GM18873 (cell line): ENCODE results near the gene TRIM33.

ENCODE experiments used
- ATAC-seq: cut with Tn5 transposase; IDR thresholded peaks from one replicate; pipeline ENCODE4 v1.9.1; 2021; ENCODE audit warnings: mild to moderate bottlenecking, moderate library complexity, moderate number of reproducible peaks; ENCODE audit not compliant: unreplicated experiment, low FRiP score

Gene TRIM33

GRCh38 chr1:114511032-114511785 is at the start of gene TRIM33:
Gene TRIM33 (minus strand): TSS chr1:114511203. CDS start chr1:114511076, 127 bp downstream.
- ATAC-seq: peak; percentile 67

DNA sequence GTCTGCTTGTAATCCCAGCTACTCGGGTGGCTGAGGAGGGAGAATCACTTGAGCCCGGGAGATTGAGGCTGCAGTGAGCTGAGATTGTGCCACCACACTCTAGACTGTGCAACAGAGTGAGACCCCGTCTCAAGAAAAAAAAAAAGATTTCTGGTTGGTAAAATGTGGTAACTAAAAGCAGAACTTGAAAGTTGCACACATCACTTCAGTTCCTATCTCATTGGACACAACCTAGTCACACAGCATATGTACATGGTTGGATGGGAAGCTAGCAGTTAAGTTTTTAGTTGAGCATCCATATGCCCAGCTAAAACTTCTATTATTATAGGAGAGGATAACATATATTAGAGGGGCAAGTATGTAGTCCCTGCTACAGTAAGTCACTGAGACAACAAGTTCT is 48.4 kb upstream of the TRIM33 start:
- ATAC-seq: no peak

GRCh38 chr1:114558544-114558943 is 47.5 kb upstream of the TRIM33 start:
- no peak for ATAC-seq

DNA sequence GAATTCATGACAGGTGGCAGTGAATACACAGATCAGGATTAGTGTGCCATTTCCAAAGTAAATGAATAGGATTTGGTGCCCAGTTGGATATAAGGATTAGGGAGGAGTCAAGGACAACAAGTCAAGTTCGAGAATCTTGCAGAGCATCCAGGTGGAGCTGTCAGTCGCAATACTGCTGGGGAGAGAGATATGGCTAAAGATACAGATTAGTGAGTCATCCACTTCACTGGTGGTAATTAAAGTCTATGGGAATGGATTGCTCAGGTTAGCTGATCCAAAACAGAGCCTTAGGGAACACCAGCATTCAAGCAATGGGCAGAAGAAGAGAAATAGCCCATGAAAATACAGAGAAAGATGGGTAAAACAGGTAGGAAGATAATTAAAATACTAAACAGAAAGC is 43.6 kb upstream of the TRIM33 start:
- no peak for ATAC-seq

DNA sequence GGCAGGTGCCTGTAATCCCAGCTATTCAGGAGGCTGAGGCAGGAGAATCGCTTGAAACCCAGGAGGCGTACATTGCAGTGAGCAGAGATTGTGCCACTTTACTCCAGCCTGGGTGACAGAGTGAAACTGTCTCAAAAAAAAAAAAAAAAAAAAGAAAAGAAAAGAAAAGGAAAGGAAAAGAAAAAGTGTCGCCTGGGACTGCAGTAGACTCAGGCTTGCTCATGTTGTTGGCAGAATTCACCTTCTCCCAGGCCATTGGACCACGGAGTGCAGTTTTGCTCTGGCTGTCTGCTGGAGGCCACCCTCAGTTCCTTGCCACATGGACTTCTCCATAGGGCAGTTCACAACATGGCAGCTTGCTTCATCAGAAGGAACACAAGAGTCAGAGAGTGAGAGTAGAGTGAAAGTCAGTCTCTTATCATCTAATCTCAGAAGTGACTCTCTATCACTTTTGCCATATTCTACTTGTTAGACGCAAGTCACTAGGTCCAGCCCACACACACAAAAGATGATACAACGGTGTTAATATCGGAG is 41.2 kb upstream of the TRIM33 start:
- no peak for ATAC-seq

- ATAC-seq: no peak
Measured at GRCh38 chr1:114551400-114551799, 40.4 kb upstream of the TRIM33 start.

DNA sequence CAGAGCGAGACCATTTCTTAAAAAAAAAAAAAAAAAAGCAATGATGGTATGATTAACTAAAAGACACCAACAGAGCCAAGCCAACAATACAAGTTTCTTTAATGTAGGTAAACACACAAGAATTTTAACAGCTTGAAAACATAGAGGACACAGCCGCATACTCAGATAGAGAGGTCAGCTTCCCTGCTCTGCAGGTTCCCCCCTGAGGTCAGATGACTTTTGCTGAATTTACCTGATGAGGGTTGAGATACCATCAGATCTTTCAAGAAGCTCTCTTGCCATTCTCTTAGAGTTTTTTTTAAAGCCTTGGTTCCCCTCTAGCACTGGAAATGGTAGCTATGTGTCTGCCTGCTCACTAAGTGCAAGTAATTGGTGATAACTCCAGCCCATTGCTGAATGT is 39.3 kb upstream of the TRIM33 start:
- ATAC-seq: no peak

DNA sequence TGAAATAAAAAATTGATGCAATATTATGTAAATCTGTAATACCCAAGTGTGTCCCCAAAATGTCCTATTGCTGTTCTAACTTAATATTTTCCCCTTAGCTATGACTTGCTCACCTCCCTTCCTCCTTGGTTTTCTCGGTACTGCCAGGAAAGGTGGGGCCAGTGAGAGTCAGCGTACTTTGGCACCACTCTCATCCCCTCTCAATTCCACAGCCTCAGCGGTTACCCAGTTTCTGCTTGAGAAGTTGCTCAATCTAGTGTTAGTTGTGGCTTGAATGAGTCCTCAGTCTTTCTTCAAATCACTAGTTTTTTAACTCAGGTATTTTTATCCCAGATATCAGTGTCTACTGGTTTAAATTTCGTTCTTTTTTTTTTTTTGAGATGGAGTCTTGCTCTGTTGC is 38.1 kb upstream of the TRIM33 start:
- ATAC-seq: no peak

GRCh38 chr1:114547076-114547475 is 36.1 kb upstream of the TRIM33 start:
- no peak for ATAC-seq

DNA sequence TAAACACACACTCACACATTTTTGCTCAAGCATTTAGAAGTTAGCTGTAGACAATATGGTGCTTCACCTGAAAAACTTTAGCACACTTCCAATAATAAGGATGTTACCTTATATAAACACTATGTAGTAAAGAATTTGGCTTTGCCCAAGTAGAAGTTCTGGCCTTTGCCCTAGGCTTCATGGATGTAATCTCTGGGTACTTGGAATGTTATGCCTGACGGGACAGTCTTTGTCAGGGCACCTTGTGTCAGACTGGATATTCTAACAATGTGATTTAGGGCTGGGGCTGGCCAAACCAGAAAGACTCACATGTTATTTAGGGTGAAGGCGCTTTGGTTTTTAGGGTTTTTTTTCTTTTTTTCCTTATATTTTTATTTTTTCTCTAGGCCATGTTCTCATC is 34.8 kb upstream of the TRIM33 start:
- ATAC-seq: no peak

DNA sequence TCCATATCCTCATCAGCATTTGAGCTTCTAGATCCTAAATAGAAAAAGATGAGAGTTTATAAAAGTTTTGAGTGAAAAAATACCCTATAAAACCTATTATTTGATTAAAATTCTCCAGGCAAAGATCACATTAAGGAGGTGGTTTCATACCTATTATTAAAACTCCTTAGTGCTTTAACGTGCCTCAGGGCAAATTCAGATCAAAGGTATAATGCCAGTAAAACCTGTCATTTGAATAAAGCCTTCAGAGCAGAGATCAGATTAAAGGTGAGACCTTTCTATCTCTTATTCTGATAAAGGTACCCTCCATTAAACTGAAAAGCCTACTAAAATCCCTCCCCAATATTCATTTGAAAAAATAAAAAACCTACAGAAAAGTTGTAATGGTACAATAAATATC is 34.3 kb upstream of the TRIM33 start:
- no peak for ATAC-seq

- no peak for ATAC-seq
Measured at GRCh38 chr1:114540821-114541220, 29.8 kb upstream of the TRIM33 start.

DNA sequence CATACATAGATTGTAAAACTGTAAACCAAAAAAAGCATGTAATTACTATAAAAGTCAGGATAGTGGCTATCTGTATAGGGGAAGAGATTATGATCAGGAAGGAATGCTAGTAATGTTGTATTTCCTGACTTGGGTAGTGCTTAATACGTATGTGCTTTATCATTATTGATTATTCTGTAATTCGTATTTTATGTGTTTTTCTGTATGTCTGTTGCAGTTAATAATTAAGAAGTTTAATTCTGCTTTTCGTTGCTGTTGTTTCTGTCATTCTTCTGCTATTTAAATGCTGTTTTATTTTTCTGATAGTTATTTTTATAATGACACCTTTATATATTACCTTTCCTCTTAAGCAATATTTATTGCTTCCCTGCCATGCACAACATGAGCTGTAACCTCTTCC is 29.3 kb upstream of the TRIM33 start:
- ATAC-seq: no peak

DNA sequence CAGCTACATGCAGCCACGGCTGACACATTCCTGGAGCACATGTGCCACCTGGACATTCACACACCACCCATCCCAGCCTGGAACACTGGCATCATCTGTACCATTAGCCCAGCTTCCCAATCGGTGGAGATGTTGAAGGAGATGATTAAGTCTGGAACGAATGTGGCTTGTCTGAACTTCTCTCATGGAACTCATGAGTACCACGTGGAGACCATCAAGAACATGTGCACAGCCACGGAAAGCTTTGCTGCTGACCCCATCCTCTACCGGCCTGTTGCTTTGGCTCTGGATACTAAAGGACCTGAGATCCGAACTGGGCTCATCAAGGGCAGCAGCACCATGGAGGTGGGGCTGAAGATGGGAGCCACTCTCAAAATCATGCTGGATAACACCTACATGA is 25.0 kb upstream of the TRIM33 start:
- ATAC-seq: no peak

DNA sequence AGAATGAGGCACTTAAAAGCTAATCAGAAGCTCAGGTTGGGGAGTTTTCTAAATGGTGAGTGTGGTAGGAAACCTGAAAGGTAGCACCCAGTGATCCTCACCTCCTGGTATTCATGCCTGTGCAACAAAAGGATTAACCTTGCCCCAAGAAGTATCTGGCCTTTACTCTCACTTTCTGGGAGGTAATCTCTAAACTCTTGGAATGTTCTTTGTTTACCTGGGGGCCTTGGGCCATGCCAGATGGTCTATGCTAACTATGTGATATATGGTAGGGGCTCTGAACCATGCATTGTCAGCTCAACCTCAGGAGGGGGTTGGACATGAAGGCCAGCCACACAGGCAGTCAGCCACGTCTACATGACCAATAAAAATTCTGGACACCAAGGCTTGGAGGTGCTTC is 24.4 kb upstream of the TRIM33 start:
- no peak for ATAC-seq

GRCh38 chr1:114531094-114531493 is 20.1 kb upstream of the TRIM33 start:
- ATAC-seq: no peak

DNA sequence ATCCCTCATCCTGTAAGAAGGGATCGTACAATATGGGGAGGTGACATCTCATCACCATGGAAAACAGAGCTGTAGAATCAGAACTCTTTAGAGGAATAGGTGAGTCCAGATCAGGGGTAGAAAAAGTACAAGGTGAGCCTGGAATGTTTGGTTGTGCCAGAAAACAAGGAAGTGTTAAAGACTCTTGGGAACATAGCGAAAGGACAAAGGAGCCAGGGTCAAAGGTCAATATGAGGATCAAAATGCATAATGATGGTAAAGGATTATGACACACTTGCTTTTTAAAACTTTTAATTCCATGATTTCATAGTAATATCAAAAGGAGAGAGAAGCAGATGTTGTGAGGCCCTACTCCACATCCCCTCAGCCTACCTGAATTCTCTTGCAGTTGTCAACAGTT is 19.2 kb upstream of the TRIM33 start:
- no peak for ATAC-seq

GRCh38 chr1:114524944-114525343 is 13.9 kb upstream of the TRIM33 start:
- ATAC-seq: no peak

DNA sequence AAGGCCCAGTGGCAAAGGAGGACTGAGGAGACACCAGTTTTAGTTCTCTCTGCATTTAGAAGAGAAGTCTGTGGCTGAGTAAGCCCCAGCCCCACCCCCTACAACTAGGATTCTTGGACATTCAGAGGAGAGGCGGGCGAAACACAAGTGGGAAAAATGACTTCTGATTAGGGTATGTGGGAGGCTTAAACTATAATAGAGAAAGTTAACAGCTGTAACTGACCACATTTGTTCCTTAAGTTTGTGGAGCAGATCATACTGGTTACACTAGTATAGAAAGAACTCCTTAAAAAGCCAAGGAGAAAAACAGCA is 11.2 kb upstream of the TRIM33 start:
- no peak for ATAC-seq

- no peak for ATAC-seq
Measured at GRCh38 chr1:114521396-114522263, 10.6 kb upstream of the TRIM33 start.

DNA sequence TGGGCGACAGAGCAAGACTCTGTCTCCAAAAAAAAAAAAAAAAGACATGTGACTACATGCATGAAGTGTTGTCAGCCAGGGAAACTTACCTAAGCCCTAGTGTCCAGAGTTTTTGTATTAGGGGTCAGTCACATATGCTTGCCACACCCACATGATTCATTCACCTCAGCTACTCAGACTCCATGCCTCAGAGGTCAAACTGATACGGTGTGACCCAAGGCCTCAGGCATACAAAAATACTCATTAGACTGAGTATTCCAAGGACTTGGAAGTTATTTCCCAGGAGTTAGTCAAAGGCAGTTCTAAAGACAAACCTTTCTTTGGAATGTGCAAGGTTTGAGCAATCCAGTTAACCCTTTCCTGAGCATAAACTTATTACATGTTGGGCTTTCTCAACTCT is 6.3 kb upstream of the TRIM33 start:
- no peak for ATAC-seq
